NCI-H1694 treated with DMSO at 0.1 percent for 48 hours (cell line): ENCODE measurements around the gene RHOD.

Experiments used
- DNase-seq: peaks from one replicate; lab custom pipeline; 2025; lab: John Stamatoyannopoulos, UW

The RHOD gene

DNA sequence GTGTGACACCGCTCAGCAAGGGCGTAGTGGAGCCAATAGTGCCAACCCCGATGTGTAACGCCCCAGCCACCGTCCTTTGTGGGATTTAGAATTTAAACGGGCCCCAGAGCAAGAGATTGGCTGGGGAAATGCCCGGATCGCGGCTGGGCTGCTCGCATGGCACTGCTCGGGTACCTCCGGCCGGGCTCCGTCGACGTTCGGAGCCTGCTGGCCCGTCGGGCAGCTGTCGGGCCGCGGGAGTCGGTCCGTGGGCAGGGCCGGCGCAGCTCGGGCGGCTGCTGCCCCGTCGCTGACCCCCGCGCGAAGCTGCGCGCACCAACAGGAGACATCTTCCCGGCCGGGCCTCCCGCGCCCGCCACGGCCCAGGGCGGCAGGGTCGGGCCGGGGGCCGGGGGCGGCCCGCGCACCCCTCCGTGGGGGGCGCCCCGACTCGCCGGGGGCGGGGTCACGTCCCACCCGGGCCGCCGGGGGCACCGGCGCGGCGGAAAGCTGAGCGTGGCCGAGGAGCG, 61.1 kb downstream of the RHOD start:
- no peak for DNase-seq

DNA sequence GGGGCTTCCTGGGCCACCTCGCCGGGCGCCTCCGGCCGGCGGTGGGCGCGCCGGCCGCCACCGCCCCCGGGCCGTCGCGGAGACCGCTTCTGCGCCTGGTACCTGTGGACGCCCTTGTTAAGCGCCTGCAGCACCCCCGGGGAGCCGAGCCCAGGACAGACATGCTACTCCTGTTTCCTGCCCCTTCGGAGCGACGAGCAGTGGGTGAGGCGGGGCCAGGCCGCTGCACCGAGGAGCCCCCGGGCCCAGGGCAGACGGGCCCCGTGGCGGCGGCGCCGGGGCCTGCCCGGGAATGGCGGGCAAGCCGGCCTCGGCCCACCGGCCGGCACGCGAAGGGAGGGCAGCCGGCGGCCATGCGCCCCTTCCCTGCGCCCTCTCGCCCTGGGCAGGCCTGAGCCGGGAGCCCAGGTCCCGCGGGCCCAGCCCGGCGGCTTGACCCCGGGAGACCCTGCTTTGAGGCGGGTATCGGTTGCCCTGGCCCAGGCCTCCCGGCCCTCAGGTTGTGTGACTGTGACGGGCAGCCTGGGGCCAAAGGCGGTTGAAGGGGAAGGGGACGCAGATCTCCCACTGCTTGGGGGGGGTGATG, 61.6 kb downstream of the RHOD start:
- DNase-seq: no peak

DNA sequence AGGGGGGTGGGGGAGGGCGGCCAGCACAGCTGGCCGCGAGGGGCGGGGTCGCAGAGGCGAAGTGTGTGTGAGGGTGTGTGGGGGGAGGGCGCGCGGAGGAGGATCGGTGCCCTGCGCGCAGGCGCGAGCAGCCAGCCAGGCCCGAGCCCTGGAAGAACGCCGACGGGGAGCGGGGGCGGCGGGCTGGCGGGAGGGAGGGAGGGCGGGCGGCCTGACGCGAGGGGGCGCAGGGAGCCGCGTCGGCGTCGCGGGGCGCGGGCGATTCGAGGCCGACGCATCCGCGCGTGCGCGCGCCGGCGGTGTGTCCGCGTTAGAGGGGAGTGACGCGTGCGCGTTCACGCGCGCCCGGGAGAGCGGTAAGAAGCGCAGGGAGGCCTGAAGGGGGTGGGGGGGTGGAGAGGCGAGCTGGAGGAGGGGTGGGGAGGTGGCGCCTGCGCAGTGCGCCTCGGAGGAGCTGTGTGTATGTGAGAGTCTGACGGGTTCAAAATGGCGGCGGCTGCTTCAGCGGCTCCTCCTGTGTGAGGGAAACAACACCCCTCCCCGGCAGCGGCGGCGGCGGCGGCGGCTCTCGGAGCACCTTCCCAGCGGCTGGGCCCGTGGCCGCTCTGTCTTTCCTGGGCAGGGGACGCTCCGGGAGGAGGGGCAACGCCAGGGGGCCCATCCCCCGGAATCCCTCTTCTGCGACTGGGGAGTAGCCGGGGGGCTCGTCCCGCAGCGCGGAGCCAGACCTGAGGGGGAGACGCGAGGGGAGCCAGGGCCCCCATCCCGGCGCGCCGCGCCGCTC, 62.3 kb downstream of the RHOD start, which contains the start of gene KDM2A:
TSS of gene KDM2A (plus strand) at position 463 of the 784 bp plus-strand sequence. CDS start 2,054 bp downstream, outside the sequence.
- DNase-seq: peak; percentile 88

DNA sequence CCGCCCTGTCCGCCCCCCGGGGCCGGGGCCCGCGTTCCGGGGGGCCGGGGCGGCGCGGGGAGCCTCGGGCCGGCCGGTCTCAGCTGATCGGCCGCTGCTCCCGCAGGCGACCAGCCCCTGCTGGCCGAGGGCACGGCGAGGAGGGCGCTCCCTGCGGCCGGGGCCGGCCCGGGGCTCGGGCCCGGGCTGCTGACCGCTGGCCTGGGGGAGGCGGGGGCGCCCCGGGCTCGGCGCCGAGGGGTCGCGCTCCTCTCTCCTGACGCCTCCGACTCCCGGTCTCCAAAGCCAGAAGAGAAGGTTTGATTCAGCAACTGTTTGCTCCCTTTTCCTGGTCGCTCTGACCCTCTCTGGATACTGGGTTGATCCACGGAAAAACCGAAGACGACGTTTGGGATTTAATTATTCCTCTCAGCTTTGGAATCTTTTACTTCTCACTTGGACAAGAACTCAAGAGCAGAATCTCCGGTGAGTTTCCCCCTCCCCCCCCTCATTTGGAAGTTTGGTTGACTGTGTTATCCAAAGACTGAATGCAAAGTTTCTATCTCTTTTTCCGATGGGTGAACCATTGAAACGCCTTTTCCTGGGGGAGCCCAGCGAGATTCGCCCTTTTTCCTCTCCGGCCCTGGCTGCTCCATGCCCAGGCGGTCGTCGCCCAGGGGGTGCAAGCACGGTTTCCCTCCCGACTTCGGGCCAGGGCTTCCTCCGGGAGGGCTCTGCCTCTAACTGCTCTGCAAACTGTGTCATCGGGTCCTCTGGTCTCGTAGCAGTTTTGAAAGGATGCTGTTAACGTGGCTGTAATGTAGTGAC, 63.1 kb downstream of the RHOD start:
- DNase-seq: no peak

DNA sequence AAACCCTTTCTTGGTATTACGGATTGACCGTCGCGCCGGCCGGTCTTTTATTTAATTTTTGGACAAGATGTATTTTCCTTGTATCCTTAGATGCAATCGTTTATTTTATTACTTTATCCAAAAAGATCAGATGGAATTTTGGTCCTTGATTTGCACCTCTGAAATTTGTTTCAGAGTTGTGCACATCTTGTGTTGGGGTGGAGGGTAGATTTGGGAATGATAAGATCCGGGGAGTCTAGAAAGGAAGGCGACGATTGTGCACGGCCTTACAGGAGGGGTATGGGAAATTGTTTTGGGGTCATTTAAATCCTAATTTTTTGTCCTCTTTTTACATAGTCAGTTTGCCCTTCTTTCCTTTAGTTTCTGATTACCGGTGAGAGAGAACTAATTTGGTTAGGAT, 63.8 kb downstream of the RHOD start:
- no peak for DNase-seq

DNA sequence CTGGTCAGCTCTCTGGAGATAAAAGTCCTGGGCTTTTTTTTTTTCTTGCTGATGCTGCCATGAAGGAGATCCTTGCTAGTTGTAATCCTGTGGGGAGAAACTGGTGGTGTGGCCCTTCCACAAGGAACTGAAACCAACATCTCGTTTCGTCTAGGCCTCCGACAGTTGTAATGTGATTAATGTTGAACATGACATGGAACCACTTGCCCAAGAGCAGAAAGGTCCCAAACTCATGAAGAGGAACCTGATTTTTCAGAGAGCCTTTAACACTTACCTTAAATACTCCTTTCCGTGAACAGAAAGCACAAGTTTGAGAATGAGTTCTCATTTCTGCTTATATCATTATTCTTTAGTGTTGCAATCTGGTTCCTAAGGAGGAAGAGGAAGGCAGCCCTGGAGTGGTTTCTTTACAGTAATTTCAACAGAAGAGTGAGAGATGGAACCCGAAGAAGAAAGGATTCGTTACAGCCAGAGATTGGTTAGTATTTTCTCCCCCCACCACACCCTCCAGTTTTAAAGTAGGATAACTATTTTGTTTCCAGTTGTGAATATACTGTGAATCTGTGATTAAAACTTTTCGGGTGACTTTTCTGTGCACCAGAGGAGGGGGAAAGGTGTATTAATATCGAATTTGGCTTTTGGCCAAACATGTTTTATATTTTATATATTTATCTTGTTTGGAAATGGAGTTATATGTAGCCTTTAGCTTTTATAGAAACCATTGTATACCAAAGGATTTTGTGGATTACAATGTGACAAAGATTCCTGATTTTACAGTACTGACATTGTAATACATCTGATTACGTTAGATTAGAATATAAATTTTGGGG, 64.4 kb downstream of the RHOD start:
- DNase-seq: no peak
